ENCODE measurements around the gene STRIP2. TPM values are rescaled to one million over a fixed set of nuclear protein-coding genes. Genes with fewer than 3 reads are reported as not detected.

STRIP2 gene
- total and polyA plus RNA-seq, 2 of the 13 experiments (the other 11 are each of a cell fraction or from before 2014, with no cell fraction given), result 3.9 to 8.2 TPM

- no peaks in the 10 kb centered on the region for H3K9me3 ChIP-seq (ENCODE audit: low read length)
- FAIRE-seq (no peak), DNase-seq (ENCODE audit: low spot score) (no peak), ATAC-seq (no peak)
- in situ Hi-C loops (cut with HindIII; ENCODE audit: extremely low pct_ligation_motif_present, low pct_unique_long_range_greater_than_20kb) (no loop called here), intact Hi-C loops (cut with micrococcal nuclease; ENCODE audit: unreplicated experiment) (no loop called here)
- H3K27ac ChIP-seq (ENCODE audit: extremely low read length, insufficient read depth, low read length), result no peak overlapping the region
- TF ChIP-seq REPIN1 (CRISPR knock-in tag; IDR thresholded peaks at IDR 0.05; ENCODE audit: borderline replicate concordance, low read depth) (no peak), SP1 (IDR thresholded peaks at IDR 0.05) (no peak), SP1 (CRISPR knock-in tag; IDR thresholded peaks at IDR 0.05) (no peak), E2F5 (CRISPR knock-in tag; conservative IDR thresholded peaks at IDR 0.05) (no peak), ZNF251 (CRISPR knock-in tag; IDR thresholded peaks at IDR 0.05) (no peak), ZSCAN5A (CRISPR knock-in tag; IDR thresholded peaks at IDR 0.05; ENCODE audit: borderline replicate concordance) (no peak), PHB2 (IDR thresholded peaks at IDR 0.05; ENCODE audit: partially characterized antibody) (no peak), ZNF225 (CRISPR knock-in tag; IDR thresholded peaks at IDR 0.05) (no peak), CEBPZ (IDR thresholded peaks at IDR 0.05; ENCODE audit: low read length) (no peak), NR2C2 (CRISPR knock-in tag; IDR thresholded peaks at IDR 0.05; ENCODE audit: borderline replicate concordance) (no peak), SMARCC2 (IDR thresholded peaks at IDR 0.05) (no peak), ZNF143 (CRISPR knock-in tag; IDR thresholded peaks at IDR 0.05) (no peak), MNT (IDR thresholded peaks at IDR 0.05) (no peak), STAG1 (CRISPR knock-in tag; IDR thresholded peaks at IDR 0.05) (no peak)
- no peak overlapping the region for H3K4me2 ChIP-seq (ENCODE audit: low read depth, low read length)
- H4K20me1 ChIP-seq (ENCODE audit: insufficient read depth, low read length), result no peaks in the 10 kb centered on the region
- H3K4me3 ChIP-seq (replicated peaks in 1 of 3; ENCODE audit: insufficient read depth in 1 of 3, low read depth in 2 of 3, low read length in 3 of 3), result no peak overlapping the region
- H3K4me1 ChIP-seq (ENCODE audit: insufficient read depth, low read length), result peaks cover 9% of the 10 kb centered on the region
- BruUV-seq (replicated peaks), result no TSS peak
- ChIA-PET POLR2A (no interaction called here), CTCF (ENCODE audit: low intra/inter-chr PET ratio, low total read pairs) (no interaction called here)
- no peak overlapping the region for H3K9ac ChIP-seq (ENCODE audit: insufficient read depth, low read depth, low read length)
- WGBS (ENCODE audit: low lambda C conversion rate), result 70% methylated on average over 9 of the region's 9 CpGs
- no peaks in the 10 kb centered on the region for H3K36me3 ChIP-seq (replicated peaks in 1 of 2; ENCODE audit: control insufficient read depth in 1 of 2, insufficient read depth in 2 of 2, low read length in 2 of 2)
- H2AFZ ChIP-seq (ENCODE audit: low read length), result no peak overlapping the region
- H3K79me2 ChIP-seq (ENCODE audit: insufficient read depth, low read length), result no peaks in the 10 kb centered on the region
- peaks cover 0 to 3% of the 10 kb centered on the region in 2 experiments; a peak in 2 of 5 replicates for H3K27me3 ChIP-seq (ENCODE audit: control insufficient read depth in 1 of 2, insufficient read depth in 2 of 2, low read length in 2 of 2)
Observed at GRCh38 chr7:129536323-129536722, 102.1 kb downstream of the STRIP2 start.
